Kidney tubule cell (primary cell): ENCODE measurements around the gene HOXC4.

Source experiments
- DNase-seq: peaks from one replicate; pipeline ENCODE4 v3.0.0-alpha.2; 2018; ENCODE audit warnings: low spot score

The HOXC4 gene

DNA sequence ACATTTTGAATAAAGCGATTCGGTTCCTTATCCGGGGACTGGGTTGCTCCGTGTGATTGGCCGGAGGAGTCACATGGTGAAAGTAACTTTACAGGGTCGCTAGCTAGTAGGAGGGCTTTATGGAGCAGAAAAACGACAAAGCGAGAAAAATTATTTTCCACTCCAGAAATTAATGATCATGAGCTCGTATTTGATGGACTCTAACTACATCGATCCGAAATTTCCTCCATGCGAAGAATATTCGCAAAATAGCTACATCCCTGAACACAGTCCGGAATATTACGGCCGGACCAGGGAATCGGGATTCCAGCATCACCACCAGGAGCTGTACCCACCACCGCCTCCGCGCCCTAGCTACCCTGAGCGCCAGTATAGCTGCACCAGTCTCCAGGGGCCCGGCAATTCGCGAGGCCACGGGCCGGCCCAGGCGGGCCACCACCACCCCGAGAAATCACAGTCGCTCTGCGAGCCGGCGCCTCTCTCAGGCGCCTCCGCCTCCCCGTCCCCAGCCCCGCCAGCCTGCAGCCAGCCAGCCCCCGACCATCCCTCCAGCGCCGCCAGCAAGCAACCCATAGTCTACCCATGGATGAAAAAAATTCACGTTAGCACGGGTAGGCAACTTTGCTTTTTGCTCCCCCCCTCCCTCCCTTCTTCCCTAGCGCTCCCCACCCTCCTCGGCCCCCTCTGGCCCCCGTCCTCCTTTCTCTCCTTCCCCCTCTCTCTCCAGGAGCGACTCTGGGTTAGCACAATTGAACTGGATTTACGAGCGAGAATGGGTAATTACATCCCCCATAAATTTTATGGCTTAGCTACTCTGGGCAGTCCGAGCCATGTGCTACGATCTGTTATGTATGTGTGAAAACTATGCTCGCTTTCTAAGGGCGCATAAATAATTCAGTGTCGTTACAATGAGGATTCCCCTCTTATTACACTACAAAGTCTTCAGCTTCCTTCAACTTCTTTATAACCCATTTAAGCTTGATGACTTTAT lies at the start of gene HOXC4:
Gene HOXC4 (plus strand): TSS at position 85 of the 991 bp plus-strand sequence. CDS start 88 bp downstream, at position 173.
- no peak for DNase-seq

DNA sequence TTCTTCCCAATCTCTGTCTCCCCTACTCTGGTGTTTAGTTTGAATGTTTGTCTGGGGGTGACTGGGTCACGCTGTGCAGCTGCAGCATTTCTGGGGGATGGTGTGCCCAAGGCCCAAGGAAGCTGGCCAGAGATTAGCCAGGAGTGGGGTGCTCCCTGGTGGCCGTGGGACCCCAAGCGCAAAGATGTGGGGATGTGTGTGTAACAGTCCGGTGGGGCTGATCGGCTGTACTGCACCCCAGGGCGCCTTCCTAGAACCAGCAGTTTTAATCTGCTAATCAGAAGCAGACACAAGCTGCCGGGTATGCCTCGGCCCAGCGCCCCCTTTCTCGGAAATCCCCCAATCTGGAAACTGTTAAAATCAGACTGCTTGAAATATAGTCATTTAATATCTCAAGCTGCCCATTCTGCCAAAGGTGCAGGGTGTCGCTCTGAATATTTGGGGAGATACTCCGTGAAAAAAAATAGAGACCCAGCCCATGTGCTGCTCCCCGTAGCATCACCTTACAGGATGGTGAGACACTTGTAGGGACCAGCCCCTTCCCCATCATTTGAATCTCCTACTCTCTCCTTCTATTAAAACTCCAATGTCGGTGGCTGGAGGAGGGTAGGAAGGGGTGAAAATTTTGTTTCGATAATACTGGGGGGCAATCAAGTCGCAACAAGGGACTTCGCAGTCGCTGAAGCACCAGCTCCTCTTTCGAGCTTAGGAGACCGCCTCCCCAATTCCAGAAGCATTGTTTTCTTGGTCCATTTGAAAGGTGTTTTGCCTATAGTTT lies 49.4 kb upstream of the HOXC4 start:
- DNase-seq, result no peak

DNA sequence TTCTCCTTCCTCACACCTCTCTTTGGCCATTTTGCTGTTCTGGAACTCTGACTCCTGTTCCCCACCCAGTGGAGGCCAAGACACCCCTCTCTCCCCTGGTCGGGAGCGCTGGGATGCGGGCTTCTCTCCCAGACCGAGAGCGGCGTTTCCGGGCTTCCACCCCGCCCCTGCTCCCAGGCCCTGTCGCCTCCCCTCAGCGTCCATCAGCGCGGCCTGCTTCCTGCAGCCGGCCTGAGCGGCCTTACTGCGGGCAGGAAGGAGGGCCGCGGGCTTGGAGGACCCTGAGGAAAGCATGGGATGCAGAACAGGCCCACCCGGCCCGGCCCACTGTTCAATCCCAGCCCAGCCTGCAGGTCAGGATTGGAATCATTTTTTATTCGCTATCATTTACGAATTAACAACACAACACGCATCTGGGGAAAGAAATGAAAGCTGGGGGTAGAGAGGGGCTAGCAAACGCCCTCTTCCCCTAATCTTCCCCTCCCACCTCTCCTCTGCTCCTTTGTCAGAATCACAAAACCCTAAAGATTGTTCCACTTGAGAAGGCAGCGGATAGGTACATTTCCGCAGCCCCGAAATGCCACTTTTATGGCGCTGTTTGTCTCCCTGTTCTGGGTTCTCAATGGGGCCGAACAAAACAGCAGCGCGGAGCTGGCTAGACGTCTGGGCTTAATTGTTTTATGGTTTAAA lies 48.6 kb upstream of the HOXC4 start:
- no peak for DNase-seq

DNA sequence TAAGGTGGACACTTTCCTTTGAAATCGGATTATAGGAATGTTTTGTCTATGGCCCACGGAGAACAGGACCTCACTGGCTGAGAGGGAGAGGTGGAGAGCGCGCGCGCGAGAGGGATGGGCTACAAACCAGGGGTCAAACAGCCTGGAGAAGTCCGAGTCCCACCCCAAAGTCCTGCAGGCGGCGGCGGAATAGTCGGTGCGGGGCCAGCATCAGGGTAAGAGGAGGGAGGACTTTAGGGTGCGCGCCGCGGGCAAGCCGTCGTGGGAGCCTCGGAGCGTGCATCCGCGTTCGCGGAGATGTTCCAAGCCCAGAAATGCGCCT lies 48.1 kb upstream of the HOXC4 start:
- no peak for DNase-seq

DNA sequence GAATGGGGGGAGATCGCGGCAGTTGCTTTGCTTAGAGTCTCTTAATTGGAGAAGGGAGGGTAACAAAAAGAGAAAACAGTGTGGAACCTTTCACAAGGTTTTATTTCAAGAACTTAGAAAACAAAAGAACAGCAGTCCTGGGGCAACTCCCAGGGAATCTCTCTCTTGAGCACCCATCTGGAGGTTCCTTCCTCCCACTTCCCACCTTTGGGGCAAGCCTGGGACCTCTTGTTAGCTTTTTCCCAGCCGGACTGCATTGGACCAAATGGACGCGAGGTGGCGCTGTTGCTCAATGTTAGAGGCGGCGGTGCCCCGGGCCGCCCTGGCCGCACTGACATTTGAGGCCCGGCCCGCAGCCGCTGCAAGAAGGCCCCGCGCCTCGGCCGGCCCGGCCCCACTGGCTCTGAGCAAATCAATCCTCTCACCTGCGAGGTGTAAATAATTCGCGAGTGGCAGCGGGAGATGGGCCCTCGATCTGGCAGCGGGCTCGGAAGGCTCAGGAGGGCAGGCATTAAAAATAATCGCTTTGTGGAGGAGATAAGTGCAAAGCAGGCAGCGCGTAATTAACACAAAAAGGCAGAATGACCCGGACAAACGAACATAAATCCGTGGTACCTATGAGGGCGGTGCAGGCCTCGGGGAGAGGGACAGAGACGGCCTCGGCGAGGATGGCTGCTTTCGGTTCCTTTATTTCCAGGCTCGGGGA lies 47.6 kb upstream of the HOXC4 start:
- DNase-seq, result peak; percentile 85

DNA sequence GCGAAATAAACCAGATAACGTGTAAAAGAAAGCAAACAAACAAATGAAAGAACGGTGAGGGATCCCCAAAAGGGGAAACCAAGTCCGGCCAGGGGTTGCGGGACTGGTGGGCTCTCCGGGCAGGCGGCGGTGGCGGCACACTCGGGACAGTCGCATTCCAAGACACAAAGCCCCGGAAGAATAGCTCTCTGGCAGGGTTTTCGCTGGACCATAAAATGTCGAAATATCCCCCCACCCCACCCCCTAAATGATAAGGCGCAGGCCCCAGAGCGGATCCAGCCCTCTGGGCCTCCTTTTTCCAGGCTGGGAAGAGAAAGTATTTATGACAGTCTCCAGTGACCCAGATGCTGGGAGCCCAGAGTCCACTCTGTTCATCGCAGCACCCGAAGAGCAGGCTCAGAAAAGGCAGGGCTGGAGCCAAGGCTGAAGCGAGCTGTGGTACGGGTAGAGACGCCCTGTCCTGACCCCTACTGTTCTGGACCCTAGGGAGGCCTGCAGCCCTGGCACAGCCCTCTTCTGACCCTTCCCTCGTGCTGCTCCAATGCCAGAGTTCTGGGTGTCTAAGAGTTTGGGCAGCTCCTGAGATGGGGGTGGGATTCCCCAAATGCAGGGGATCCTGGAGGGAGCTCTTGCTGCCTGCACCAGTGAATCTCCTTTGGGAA lies 46.9 kb upstream of the HOXC4 start:
- no peak for DNase-seq

DNA sequence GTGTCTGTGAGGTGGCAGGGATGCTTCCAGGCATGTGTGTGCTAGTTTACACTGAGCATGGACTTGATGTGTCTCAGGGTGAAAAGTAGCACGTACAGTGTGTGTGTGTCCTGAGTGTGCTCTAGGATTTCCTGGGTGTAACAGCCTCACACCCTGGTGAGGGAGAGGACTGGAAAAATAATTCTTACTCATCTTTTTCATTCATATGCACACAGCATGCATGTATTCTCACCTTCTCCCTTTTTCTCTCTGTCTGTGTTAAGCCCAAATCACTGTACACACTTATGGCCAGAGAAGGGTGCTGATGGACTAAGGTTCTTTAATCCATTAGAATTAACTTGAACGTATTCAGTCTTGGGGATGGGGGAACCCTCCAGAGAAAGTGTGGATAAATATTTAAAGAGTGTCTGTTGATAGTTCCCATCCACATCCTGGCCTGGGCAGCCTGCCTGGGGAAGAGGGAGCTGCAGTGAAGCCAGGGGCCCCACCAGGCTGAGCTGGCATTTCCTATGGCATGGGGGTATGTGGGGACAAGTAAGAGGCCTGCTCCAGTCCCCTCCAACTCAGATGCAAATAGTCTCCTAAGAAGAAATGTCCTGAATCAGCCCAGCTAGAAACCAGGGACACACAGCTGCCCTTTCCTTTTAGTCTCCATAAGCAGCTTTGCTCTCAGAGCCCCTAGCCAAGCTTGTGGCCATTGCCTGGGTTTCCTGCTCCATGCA lies 45.9 kb upstream of the HOXC4 start:
- DNase-seq, result no peak

DNA sequence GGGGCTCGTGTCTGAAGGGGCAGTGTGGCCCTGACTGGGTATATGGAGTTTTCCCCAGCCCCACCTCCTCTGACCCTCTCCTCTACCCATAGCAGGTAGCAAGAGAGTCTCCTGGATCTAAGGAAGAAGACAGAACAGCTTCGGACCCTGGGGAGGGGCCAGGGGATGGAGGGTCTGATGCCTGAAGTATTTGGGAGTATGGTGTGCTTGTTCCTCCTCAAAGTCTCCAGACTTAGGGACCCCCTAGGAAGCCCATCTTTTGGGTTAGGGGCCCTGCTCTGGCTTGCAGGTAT lies 45.4 kb upstream of the HOXC4 start:
- DNase-seq, result no peak

DNA sequence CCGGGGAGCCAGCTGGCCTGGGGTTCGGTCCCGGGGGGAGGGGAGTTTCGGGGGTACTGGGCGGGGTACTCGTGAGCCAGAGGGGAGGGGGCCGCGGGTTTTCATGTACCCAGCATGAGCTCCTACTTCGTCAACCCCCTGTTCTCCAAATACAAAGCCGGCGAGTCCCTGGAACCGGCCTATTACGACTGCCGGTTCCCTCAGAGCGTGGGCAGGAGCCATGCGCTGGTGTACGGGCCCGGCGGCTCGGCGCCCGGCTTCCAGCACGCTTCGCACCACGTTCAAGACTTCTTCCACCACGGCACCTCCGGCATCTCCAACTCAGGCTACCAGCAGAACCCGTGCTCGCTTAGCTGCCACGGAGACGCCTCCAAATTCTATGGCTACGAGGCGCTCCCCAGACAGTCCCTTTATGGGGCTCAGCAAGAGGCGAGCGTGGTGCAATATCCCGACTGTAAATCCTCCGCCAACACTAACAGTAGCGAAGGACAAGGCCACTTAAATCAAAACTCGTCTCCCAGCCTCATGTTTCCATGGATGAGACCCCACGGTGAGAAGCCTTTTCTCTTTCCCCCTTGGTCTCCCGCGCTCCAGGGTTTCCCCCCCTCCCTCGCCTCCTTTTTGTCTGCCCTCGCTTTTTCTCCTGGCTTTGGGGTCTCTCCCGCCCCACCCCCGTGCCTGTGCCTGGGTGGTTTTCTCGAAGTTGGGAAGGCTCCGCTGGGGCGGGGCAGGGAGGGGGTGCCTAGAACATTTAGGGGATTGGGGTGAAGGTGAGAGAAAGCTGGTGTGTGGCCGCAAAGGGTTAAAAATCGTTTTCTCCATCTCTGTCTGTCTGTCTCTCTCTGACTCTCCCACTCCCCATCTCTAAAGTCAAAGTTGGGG lies 44.2 kb upstream of the HOXC4 start:
- DNase-seq, result peak; percentile 44

DNA sequence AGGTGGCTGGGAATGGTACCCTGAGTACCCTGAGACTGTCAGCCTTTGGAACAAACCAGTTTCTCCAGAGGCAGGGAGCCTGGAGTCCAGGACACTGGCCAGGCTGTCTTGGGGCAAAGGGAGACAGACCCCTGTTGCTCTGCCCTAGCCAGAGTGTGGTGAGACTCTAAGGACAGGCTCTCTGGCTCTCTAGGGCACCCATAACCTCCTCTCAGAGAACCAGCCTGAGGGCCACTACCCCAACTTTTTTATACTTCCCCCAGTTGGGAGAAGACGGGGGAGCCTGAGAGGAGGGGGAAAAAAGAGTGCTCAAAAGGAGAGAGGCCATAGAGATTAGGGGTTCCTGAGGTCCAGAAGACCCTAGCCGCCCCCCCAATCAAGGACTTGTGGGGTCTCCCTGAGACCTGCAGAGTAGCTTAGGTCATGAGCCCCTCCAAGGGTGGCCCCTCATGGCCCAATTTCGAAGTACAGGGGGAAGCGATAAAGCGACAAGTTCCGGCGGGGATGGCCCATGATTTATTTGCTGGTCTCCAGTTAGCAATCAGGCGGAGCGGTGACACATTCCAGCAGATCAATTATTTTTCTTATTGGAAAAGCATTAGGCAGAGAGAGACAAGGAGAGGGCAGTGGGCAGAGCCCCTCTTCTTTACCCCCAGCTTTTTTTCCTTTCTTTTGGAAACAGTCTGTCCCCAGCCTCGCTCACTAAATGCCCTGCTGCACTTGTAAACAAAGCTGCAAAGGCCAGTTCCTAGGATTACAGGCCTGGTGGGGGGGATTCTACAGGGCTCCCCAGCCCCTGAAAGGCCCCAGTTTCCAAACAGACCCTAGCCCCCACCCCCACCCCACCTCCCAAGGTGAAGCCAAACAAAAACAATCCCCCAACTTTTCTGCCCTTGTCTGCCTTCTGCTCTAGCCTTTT lies 43.3 kb upstream of the HOXC4 start:
- DNase-seq, result no peak

DNA sequence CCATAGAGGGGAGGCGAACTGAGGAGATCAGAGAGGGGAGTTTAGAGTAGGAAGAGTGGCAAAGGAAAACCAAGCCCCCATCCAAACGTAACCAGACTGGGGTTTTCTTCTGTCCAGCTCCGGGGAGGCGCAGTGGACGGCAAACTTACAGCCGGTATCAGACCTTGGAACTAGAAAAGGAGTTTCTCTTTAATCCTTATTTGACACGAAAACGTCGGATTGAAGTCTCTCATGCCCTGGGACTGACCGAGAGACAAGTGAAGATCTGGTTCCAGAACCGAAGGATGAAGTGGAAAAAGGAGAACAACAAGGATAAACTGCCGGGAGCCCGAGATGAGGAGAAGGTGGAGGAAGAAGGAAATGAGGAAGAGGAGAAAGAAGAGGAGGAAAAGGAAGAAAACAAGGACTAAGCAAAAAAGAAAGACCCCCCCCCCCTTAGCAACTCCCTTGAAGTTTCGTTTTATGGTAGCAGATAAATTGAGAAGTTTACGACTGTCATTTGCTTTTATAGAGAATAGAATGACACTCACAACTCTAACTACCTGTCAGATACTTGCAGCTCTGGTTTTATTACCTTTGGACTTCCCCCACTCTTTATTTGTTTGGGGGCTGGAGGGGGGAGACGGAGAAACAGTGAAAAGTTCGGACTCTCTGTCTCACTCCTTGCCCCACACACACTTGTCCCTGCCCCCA lies 42.5 kb upstream of the HOXC4 start:
- no peak for DNase-seq

DNA sequence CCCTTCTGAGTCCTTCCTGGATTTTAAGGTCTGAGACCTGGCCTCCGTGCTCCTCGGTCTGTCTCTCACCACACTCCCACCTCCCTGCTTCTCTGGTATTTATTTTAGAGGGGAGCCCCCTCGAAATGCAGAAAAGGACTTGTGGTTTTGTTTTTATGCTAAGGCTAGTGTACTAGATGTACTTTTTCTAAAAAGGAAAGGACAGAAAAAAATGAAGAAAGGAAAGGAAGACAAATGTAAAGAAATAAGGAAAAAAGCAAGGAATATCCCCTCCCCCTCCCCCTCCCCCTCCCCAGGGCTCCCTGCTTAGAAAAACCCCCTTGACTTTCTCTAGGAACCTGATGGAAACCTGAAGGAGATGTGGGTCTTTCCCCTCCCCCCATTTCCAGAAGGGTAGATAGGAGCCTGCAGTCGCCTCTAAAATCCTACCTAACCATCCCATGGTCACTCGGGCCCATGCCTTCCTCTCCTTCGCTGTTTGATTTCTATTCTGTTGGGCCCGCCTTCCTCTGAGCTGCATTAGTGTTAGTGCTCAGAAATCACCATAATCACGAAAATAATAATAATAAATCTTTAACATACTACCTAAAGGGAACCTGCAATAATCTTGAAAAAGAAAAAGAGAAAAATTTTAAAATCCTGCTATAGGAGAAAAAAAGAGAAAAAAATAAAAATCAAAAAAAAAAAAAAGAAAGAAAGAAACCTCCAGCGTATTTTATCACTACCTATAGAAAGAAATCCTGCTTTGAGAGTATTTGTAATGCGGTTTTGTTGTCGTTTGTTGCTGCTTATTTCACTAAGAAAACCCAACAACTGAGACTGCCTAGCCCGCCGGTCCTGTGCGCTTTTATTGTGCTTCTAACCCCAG lies 41.7 kb upstream of the HOXC4 start:
- no peak for DNase-seq

DNA sequence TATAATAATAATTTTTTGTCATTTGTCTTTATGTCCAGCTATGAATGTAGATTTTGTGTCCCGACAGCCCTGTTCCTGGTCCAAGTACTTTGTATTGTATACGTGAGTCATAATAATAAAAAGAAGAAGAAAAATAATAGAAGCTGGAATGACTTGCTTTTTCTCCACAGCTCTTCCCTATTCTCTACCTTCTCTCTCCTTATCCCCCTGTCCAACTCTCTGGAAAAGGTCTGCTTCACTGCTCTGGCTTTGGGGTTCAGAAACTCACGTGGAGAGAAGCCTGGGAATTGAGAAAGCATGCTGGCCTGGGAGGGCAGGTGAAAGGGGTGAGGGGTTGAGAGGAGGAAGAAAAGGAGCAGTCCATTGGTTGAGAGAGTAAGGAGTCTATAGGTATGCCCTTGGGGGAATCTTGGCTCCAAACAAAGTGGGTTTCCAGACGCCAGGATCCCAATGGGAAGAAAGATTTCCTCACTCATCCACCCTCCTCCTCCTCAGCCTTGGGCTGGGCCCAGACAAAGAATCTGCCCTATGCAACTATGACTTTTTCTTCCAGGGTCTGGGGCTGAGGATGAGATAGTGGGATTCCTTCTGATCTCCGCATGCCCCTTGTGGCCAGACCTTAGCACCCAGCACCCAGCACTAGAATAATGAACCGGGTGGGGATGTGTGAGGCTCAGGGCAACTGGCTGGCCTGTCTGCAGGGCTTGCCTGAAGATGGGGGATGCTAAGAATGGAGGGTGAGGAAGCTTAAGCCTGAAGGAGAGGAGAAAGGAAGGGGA lies 40.8 kb upstream of the HOXC4 start:
- DNase-seq, result no peak

DNA sequence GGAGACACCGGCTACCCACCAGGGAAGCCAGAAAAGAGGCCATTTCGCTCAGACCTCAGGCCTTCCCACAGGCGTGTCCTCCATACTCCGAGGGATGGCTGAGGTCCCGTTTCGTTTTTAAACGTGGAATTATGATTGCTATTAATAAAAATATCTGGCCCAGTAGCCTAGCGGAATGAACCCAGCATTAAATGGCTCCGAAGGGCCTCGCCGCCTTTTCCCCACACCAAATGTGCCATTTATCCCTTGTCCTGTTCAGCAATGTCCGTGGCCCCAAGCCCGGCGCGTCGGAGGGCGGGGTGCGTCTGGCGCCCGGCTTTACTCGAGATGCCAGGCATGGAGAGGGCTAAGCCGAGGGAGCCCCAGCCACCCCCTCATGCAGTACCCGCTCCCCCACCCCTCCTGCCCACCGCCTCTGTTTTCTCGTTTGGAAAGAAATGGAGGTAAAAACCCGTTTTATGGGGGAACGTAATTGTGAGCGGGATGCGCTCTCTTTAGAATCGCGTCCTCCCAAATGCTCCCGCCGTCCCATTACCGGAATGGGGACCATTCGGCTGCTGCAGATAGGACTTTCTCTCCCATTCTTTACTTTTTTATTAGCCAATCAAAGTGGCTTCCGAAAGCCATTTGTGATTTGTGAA lies 39.1 kb upstream of the HOXC4 start:
- DNase-seq, result no peak

DNA sequence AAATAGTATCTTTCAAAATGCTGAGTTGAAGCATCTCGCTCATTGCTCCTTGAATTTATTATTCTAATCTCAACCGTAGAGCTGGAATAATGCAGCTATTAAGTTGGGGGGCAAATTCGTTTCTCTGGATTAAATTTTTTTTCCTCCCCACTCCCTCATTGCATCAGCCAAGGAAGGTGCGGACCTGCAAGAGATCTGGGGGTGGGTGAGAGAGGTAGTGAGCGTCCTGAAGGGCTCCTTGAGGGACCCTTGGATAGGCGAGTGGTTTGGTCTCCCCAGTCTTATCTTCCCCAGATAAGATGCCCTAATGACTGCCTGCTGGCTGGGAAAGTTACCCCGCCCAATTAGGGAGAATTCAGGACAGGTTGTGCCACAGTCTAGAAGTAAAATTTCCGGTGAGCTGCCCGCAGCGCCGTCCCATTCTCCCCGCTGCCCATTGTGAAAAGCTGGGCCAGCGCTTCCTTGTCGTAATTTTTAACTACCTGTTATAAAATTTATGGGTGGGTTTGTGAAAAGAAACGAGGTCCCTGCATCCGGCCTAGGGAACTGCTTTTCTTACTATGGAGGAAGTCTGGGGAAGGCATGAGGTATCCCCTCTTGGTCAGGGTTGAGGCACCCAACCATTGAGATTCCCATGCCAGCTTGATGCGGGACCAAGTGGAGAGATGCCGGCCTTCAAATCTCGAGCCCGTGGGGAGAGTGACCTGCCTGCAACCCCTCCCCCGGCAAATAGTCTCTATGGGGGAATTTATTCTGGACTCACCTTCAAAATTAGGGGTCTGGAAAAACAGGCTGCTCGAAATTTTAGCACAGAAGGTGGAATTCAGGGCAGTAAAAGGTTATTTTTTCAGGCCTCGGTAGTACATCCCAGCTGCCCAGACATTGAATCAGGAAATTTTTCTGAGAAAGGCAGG lies 38.4 kb upstream of the HOXC4 start:
- DNase-seq, result no peak
